Astrocyte (in vitro differentiated cells and primary cell): ENCODE measurements around the gene NSMCE1.

Experiments used
- EZH2 ChIP-seq: IDR thresholded peaks from 2 replicates; pipeline ENCODE4 v1.6.1; 2012; ENCODE audit warnings: mild to moderate bottlenecking, low read length, inconsistent platforms; ENCODE audit not compliant: insufficient read depth
- TF ChIP-seq, protein P1 (sequence below): IDR thresholded peaks from 2 replicates; pipeline ENCODE4 v1.5.1; 2011; ENCODE audit warnings: low read depth, mild to moderate bottlenecking, inconsistent platforms, low read length, moderate library complexity; ENCODE audit not compliant: insufficient read depth

GRCh38 chr16:27257271-27257670, 11.3 kb downstream of the NSMCE1 start:
- TF ChIP-seq, protein P1, sequence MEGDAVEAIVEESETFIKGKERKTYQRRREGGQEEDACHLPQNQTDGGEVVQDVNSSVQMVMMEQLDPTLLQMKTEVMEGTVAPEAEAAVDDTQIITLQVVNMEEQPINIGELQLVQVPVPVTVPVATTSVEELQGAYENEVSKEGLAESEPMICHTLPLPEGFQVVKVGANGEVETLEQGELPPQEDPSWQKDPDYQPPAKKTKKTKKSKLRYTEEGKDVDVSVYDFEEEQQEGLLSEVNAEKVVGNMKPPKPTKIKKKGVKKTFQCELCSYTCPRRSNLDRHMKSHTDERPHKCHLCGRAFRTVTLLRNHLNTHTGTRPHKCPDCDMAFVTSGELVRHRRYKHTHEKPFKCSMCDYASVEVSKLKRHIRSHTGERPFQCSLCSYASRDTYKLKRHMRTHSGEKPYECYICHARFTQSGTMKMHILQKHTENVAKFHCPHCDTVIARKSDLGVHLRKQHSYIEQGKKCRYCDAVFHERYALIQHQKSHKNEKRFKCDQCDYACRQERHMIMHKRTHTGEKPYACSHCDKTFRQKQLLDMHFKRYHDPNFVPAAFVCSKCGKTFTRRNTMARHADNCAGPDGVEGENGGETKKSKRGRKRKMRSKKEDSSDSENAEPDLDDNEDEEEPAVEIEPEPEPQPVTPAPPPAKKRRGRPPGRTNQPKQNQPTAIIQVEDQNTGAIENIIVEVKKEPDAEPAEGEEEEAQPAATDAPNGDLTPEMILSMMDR: no peak
- no peak for TF ChIP-seq EZH2
